Keratinocyte (primary cell): ENCODE data around the gene ARL13A.

Experiments used
- EZH2 ChIP-seq: IDR thresholded peaks from one replicate; pipeline ENCODE4 v1.6.1; 2012; ENCODE audit warnings: inconsistent platforms, mild to moderate bottlenecking, low read length, moderate library complexity
- TF ChIP-seq, protein P1 (sequence below), 3 experiments: IDR thresholded peaks in 1 of 3; conservative IDR thresholded peaks in 1 of 3; optimal IDR thresholded peaks in 1 of 3; 2 replicates in 2 of 3; 3 replicates in 1 of 3; pipeline versions ENCODE3 to v1.5.1; 2011; ENCODE audit warnings: low read length in 3 of 3, mild to moderate bottlenecking in 3 of 3, moderate library complexity in 2 of 3, control low read depth in 1 of 3, inconsistent platforms in 1 of 3; ENCODE audit not compliant: insufficient read depth in 2 of 3; ENCODE audit errors: extremely low read depth in 1 of 3

DNA sequence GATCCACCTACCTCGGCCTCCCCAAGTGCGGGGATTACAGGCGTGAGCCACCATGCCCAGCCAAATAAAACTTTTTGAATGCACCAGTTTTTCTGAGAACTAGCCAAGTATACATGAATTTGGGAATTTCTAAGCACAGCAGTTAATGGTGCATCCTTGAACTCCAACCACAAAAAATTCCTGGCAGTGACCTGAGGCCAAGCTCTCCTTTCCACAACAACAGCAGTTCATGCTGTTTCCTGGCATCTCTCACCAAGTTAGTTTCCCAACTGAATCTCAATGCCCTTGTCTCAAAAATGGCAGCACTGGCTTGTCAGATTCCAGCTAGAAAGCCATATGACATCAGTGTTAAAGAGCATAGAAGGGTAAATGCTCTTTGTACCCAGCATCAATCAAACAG, 24.9 kb upstream of the ARL13A start:
- TF ChIP-seq, protein P1, sequence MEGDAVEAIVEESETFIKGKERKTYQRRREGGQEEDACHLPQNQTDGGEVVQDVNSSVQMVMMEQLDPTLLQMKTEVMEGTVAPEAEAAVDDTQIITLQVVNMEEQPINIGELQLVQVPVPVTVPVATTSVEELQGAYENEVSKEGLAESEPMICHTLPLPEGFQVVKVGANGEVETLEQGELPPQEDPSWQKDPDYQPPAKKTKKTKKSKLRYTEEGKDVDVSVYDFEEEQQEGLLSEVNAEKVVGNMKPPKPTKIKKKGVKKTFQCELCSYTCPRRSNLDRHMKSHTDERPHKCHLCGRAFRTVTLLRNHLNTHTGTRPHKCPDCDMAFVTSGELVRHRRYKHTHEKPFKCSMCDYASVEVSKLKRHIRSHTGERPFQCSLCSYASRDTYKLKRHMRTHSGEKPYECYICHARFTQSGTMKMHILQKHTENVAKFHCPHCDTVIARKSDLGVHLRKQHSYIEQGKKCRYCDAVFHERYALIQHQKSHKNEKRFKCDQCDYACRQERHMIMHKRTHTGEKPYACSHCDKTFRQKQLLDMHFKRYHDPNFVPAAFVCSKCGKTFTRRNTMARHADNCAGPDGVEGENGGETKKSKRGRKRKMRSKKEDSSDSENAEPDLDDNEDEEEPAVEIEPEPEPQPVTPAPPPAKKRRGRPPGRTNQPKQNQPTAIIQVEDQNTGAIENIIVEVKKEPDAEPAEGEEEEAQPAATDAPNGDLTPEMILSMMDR (optimal IDR thresholded peaks at IDR 0.05 in 1 of 3, IDR thresholded peaks at IDR 0.05 in 1 of 3, conservative IDR thresholded peaks at IDR 0.05 in 1 of 3; ENCODE audit: extremely low read depth in 1 of 3, insufficient read depth in 2 of 3, low read length in 3 of 3): no peak
- TF ChIP-seq EZH2: no peak
